ENCODE data around the gene CCR6. TPM values are rescaled to one million over a fixed set of nuclear protein-coding genes. Genes with fewer than 3 reads are reported as not detected.

CCR6 gene
- total and polyA plus RNA-seq, 2 of the 8 experiments (the other 6 are each of a cell fraction or from before 2014, with no cell fraction given) = 0.06 TPM; not detected in 1

- TF ChIP-seq TAF1 (IDR thresholded peaks at IDR 0.05; ENCODE audit: low read depth, low read length) (no peak), TBP (IDR thresholded peaks at IDR 0.05; ENCODE audit: low read depth, low read length) (no peak), JUND (IDR thresholded peaks at IDR 0.05; ENCODE audit: low read length) (no peak)
Observed at GRCh38 chr6:167098825-167099225, 24.1 kb upstream of the CCR6 start (continued).

Measured in H1 (cell line).